Ishikawa (cell line): ENCODE results near the gene GPRIN2.

Experiments used
- CEBPB ChIP-seq: IDR thresholded peaks from 2 replicates; pipeline ENCODE4 v1.6.1; 2012
- EGR1 ChIP-seq: IDR thresholded peaks from 2 replicates; pipeline ENCODE4 v1.6.1; 2012
- EP300 ChIP-seq: IDR thresholded peaks from 2 replicates; pipeline ENCODE4 v1.6.1; 2012; ENCODE audit warnings: borderline replicate concordance
- FOXM1 ChIP-seq: IDR thresholded peaks from 2 replicates; pipeline ENCODE4 v1.6.1; 2012; ENCODE audit warnings: low read depth, borderline replicate concordance
- MAX ChIP-seq: IDR thresholded peaks from 2 replicates; pipeline ENCODE4 v1.6.1; 2012
- NFIC ChIP-seq: IDR thresholded peaks from 2 replicates; pipeline ENCODE4 v1.6.1; 2012
- RAD21 ChIP-seq: IDR thresholded peaks from 2 replicates; pipeline ENCODE4 v1.6.1; 2012; ENCODE audit warnings: low read depth
- TAF1 ChIP-seq: IDR thresholded peaks from 2 replicates; pipeline ENCODE4 v1.6.1; 2012; ENCODE audit warnings: low read depth, mild to moderate bottlenecking
- YY1 ChIP-seq: IDR thresholded peaks from 2 replicates; pipeline ENCODE4 v1.6.1; 2012; ENCODE audit warnings: low read depth
- TF ChIP-seq, protein P1 (sequence below): IDR thresholded peaks from 2 replicates; pipeline ENCODE4 v1.6.1; 2012; ENCODE audit warnings: low read depth, mild to moderate bottlenecking

DNA sequence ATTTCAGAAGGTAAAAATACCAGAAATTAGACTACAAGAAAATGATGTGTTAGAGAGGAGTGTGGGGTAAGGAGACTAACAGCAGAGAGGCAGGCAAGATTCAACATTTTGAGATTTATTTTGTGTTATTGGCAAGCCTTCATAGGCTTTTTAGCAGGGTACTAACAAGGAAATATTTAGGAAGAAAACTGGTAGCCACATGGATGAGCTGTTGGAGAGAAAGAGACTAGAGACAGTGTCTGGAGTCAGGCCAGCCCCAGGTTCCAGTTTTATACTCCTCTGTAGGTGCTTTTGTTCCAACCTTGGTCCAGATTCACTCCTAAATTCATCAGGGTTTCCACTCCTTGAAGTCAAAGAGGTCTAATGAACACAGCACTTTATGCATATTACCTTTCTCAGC, 41.1 kb downstream of the GPRIN2 start:
- TF ChIP-seq TAF1: no peak
- no peak for TF ChIP-seq YY1
- TF ChIP-seq RAD21: no peak
- TF ChIP-seq MAX: no peak
- no peak for TF ChIP-seq NFIC
- TF ChIP-seq CEBPB: no peak
- TF ChIP-seq, protein P1, sequence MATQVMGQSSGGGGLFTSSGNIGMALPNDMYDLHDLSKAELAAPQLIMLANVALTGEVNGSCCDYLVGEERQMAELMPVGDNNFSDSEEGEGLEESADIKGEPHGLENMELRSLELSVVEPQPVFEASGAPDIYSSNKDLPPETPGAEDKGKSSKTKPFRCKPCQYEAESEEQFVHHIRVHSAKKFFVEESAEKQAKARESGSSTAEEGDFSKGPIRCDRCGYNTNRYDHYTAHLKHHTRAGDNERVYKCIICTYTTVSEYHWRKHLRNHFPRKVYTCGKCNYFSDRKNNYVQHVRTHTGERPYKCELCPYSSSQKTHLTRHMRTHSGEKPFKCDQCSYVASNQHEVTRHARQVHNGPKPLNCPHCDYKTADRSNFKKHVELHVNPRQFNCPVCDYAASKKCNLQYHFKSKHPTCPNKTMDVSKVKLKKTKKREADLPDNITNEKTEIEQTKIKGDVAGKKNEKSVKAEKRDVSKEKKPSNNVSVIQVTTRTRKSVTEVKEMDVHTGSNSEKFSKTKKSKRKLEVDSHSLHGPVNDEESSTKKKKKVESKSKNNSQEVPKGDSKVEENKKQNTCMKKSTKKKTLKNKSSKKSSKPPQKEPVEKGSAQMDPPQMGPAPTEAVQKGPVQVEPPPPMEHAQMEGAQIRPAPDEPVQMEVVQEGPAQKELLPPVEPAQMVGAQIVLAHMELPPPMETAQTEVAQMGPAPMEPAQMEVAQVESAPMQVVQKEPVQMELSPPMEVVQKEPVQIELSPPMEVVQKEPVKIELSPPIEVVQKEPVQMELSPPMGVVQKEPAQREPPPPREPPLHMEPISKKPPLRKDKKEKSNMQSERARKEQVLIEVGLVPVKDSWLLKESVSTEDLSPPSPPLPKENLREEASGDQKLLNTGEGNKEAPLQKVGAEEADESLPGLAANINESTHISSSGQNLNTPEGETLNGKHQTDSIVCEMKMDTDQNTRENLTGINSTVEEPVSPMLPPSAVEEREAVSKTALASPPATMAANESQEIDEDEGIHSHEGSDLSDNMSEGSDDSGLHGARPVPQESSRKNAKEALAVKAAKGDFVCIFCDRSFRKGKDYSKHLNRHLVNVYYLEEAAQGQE: no peak
- TF ChIP-seq EP300: no peak
- TF ChIP-seq FOXM1: no peak
- no peak for TF ChIP-seq EGR1
